HG03045 (cell line): ENCODE data around the gene PRR16.

Experiments
- ATAC-seq: cut with Tn5 transposase; IDR thresholded peaks from one replicate; pipeline ENCODE4 v1.9.1; 2021; ENCODE audit warnings: mild to moderate bottlenecking, moderate library complexity; ENCODE audit not compliant: unreplicated experiment

The PRR16 gene

GRCh38 chr5:120706877-120707276, 242.8 kb downstream of the PRR16 start:
- ATAC-seq: no peak

DNA sequence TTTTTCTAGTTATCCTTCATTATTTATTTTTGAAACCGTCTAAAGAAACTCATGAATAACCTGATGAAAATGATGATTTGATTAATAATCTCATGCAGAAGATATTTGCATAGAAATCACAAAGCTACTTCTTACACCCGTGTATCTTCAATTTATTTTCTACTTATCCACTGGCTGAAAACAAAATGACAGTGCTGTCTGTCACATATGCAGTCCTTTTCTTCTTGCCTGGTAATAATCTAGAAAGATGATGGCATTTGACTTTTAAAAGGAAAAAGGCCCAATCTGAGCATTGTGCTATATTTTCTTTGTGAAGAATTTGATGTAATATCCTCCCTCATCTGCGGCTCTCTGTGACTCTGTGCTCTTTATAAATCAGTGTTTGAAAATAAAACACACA, 253.3 kb downstream of the PRR16 start:
- ATAC-seq: no peak

DNA sequence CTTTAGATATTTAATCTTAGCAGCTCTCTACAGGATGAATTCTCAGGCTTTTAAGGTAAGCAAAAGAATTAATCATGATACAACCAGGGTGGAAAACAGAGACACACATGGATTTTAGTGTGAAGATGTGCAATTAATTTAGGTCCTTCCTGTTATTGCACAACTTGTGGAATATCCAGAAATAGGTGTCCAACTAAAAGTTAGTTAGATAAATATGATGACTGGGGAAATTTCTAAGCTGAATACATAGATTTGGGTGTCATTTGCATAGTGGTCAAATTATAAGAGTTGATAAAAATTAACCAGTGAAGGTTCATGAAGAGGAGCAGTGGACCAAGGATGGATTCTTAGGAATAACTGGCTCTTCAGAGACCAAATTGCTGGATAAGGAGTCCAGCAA, 266.1 kb downstream of the PRR16 start:
- ATAC-seq: no peak

GRCh38 chr5:120734033-120734432, 269.9 kb downstream of the PRR16 start:
- ATAC-seq: no peak

DNA sequence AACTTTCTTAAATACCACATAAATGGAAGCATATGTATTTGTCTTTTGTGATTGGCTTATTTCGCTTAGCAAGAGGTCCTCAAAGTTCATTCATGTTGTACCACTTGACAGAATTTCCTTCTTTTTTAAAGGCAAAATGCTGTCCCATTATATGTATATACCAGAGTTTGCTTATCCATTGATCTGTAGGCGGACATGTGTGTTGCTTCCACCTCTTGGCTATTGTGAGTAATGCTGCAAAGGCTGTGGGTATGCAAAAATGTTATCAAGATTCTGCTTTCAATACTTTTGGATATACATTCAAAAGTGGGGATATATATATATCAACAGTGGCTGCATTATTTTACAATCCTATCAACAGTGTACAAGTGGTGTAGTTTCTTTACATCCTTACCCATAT, 271.0 kb downstream of the PRR16 start:
- no peak for ATAC-seq
